ENCODE measurements around the gene EHMT1. TPM values are rescaled to one million over a fixed set of nuclear protein-coding genes. Genes with fewer than 3 reads are reported as not detected.

The EHMT1 gene
- total RNA-seq, 1 experiment from 2014 or later = 112 TPM

- no CpG with 5 or more reads among the region's 20 CpGs for WGBS (ENCODE audit: extremely low coverage, insufficient read length, low lambda C conversion rate)
- TF ChIP-seq, protein P1, sequence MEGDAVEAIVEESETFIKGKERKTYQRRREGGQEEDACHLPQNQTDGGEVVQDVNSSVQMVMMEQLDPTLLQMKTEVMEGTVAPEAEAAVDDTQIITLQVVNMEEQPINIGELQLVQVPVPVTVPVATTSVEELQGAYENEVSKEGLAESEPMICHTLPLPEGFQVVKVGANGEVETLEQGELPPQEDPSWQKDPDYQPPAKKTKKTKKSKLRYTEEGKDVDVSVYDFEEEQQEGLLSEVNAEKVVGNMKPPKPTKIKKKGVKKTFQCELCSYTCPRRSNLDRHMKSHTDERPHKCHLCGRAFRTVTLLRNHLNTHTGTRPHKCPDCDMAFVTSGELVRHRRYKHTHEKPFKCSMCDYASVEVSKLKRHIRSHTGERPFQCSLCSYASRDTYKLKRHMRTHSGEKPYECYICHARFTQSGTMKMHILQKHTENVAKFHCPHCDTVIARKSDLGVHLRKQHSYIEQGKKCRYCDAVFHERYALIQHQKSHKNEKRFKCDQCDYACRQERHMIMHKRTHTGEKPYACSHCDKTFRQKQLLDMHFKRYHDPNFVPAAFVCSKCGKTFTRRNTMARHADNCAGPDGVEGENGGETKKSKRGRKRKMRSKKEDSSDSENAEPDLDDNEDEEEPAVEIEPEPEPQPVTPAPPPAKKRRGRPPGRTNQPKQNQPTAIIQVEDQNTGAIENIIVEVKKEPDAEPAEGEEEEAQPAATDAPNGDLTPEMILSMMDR (conservative IDR thresholded peaks at IDR 0.05) = no peak
- no peak overlapping the region for H3K27ac ChIP-seq (ENCODE audit: insufficient read length, low read depth, low read length)
These were observed 209.2 kb downstream of the EHMT1 start for GRCh38 chr9:137827908-137828526.

More at GRCh38 chr9:137827908-137828526, 209.2 kb downstream of the EHMT1 start:
- Mint-ChIP-seq H3K36me3 (ENCODE audit: insufficient read depth in 1 of 3, low read depth in 3 of 3) (peaks cover 53 to 71% (median 67%) of the 10 kb centered on the region in 3 experiments), H3K9me3 (peaks cover 0 to 7% of the 10 kb centered on the region in 2 experiments; a peak in 2 of 5 replicates), H3K27me3 (ENCODE audit: low read depth) (no peaks in the 10 kb centered on the region), H3K4me1 (no peaks in the 10 kb centered on the region), H3K4me3 (no peak overlapping the region), H3K27ac (no peak overlapping the region)
- no peak overlapping the region for H3K4me2 ChIP-seq (ENCODE audit: insufficient read depth, insufficient read length, low read length)
- H3K18ac ChIP-seq (ENCODE audit: insufficient read length, low read depth, low read length) = no peak overlapping the region
- H3K27me3 ChIP-seq (ENCODE audit: insufficient read depth, low read length) = no peaks in the 10 kb centered on the region
- H3K9ac ChIP-seq (ENCODE audit: extremely low read depth, insufficient read length, low read length) = no peak overlapping the region
- H3K56ac ChIP-seq (ENCODE audit: insufficient read length, low read depth, low read length) = no peak overlapping the region
- DNase-seq = no peak
- no peaks in the 10 kb centered on the region for H4K20me1 ChIP-seq (ENCODE audit: control insufficient read depth, insufficient read depth, insufficient read length)
- H2BK12ac ChIP-seq (ENCODE audit: insufficient read length, low read depth, low read length) = no peak overlapping the region
- H2AK5ac ChIP-seq (ENCODE audit: insufficient read length, low read length) = no peak overlapping the region
- H3K23ac ChIP-seq (ENCODE audit: insufficient read length, low read depth, low read length) = no peak overlapping the region
- peaks cover 3% of the 10 kb centered on the region for H3K23me2 ChIP-seq (ENCODE audit: insufficient read length, low read depth, low read length, poor library complexity, severe bottlenecking)
- no peak overlapping the region for H2BK5ac ChIP-seq (ENCODE audit: insufficient read length, low read length)
- no peaks in the 10 kb centered on the region for H3K9me3 ChIP-seq (ENCODE audit: control insufficient read depth, low read depth, low read length)
- H3K79me2 ChIP-seq (ENCODE audit: insufficient read depth, low read length) = no peaks in the 10 kb centered on the region
- no peak overlapping the region for H2BK15ac ChIP-seq (ENCODE audit: low read depth, low read length)
- H3K4me1 ChIP-seq (ENCODE audit: insufficient read depth, low read length) = no peaks in the 10 kb centered on the region
- H4K5ac ChIP-seq (ENCODE audit: insufficient read length, low read depth, low read length) = no peak overlapping the region
- H3K14ac ChIP-seq (ENCODE audit: insufficient read depth, low read length) = no peak overlapping the region
- H2AFZ ChIP-seq (ENCODE audit: low read length) = no peak overlapping the region
- no peak overlapping the region for H3K4ac ChIP-seq (ENCODE audit: low read depth, low read length)
- no peak overlapping the region for H3T11ph ChIP-seq (ENCODE audit: low read length)
- no peak overlapping the region for H2BK120ac ChIP-seq (ENCODE audit: low read depth, low read length, poor library complexity, severe bottlenecking)
- no peak overlapping the region for H4K8ac ChIP-seq (replicated peaks; ENCODE audit: insufficient read length, low read depth, low read length)
- H4K91ac ChIP-seq (ENCODE audit: insufficient read length, low read depth, low read length) = no peak overlapping the region
- no peak overlapping the region for H2BK20ac ChIP-seq (ENCODE audit: low read depth, low read length, poor library complexity, severe bottlenecking)
- no peaks in the 10 kb centered on the region for H3K79me1 ChIP-seq (ENCODE audit: insufficient read depth, low read depth, low read length, poor library complexity, severe bottlenecking)

Measured in H9 (cell line).